KMS-11 (cell line): Measurements from ENCODE around the gene CPA3.

Experiments
- H2AFZ ChIP-seq: fragments of 200-600 bp; sonication (generic); 2 replicates; pipeline ENCODE4 v1.6.1; 2016; ENCODE audit warnings: antibody characterized with exemption, mixed run types, low read depth
- H3K27ac ChIP-seq: fragments of 200-600 bp; sonication (generic); 2 replicates; pipeline ENCODE4 v1.6.1; 2016; ENCODE audit warnings: mild to moderate bottlenecking, mixed run types
- H3K27me3 ChIP-seq: fragments of 200-600 bp; sonication (generic); 2 replicates; pipeline ENCODE4 v1.6.1; 2017; ENCODE audit warnings: mild to moderate bottlenecking, low read depth, mixed run types, moderate library complexity; ENCODE audit not compliant: insufficient read depth
- H3K36me3 ChIP-seq: fragments of 200-600 bp; sonication (generic); 2 replicates; pipeline ENCODE4 v1.6.1; 2017; ENCODE audit warnings: mild to moderate bottlenecking, mixed run types; ENCODE audit not compliant: insufficient read depth
- H3K4me1 ChIP-seq: fragments of 200-600 bp; sonication (generic); 2 replicates; pipeline ENCODE4 v1.6.1; 2016; ENCODE audit warnings: mild to moderate bottlenecking, low read depth, mixed run types; ENCODE audit not compliant: poor library complexity, severe bottlenecking
- H3K4me2 ChIP-seq: fragments of 200-600 bp; sonication (generic); 2 replicates; pipeline ENCODE4 v1.7.0; 2016; ENCODE audit warnings: mild to moderate bottlenecking, mixed run types
- H3K4me3 ChIP-seq: fragments of 200-600 bp; sonication (generic); IDR thresholded peaks from 2 replicates; pipeline ENCODE4 v1.6.1; 2017; ENCODE audit warnings: low read depth, low read length, mixed read lengths; ENCODE audit not compliant: insufficient read depth
- H3K79me2 ChIP-seq: fragments of 200-600 bp; sonication (generic); 2 replicates; pipeline ENCODE4 v1.6.1; 2016; ENCODE audit warnings: low read depth, mixed run types; ENCODE audit not compliant: insufficient read depth
- H3K9ac ChIP-seq: fragments of 200-600 bp; sonication (generic); 2 replicates; pipeline ENCODE4 v1.6.1; 2016; ENCODE audit warnings: mild to moderate bottlenecking, mixed run types
- H4K20me1 ChIP-seq: fragments of 200-600 bp; sonication (generic); 2 replicates; pipeline ENCODE4 v1.6.1; 2016; ENCODE audit warnings: mild to moderate bottlenecking, mixed run types; ENCODE audit not compliant: insufficient read depth
- CTCF ChIP-seq: fragments of 200-600 bp; sonication (generic); conservative IDR thresholded peaks from 2 replicates; pipeline ENCODE4 v1.6.1; 2017; ENCODE audit warnings: low read depth, mild to moderate bottlenecking, antibody characterized with exemption, low read length, moderate library complexity, mixed read lengths

CPA3 gene

GRCh38 chr3:148865049-148865448 is at the start of gene CPA3:
Gene CPA3, plus strand, starts transcription at chr3:148865296. Its CDS starts 12 bp downstream, at chr3:148865308.
- H3K4me3 ChIP-seq = no peak within 1 kb of the TSS
- H3K4me2 ChIP-seq = no peak within 1 kb of the TSS
- no peaks in the 10 kb centered on the region for H3K79me2 ChIP-seq
- no peak for TF ChIP-seq CTCF
- no peaks in the 10 kb centered on the region for H3K36me3 ChIP-seq
- H4K20me1 ChIP-seq = no peaks in the 10 kb centered on the region
- H3K27ac ChIP-seq = no peak within 1 kb of the TSS
- H3K9ac ChIP-seq = no peak within 1 kb of the TSS
- no peaks in the 10 kb centered on the region for H3K4me1 ChIP-seq
- no peaks in the 10 kb centered on the region for H3K27me3 ChIP-seq
- no peak within 1 kb of the TSS for H2AFZ ChIP-seq

- Histone ChIP-seq H3K9ac (no peak overlapping the region), H3K27me3 (no peaks in the 10 kb centered on the region), H3K4me1 (no peaks in the 10 kb centered on the region), H3K4me3 (no peak overlapping the region), H3K79me2 (no peaks in the 10 kb centered on the region), H4K20me1 (no peaks in the 10 kb centered on the region), H2AFZ (no peak overlapping the region), H3K27ac (no peak overlapping the region), H3K4me2 (no peak overlapping the region), H3K36me3 (no peaks in the 10 kb centered on the region)
- no peak for TF ChIP-seq CTCF
These were observed 49.6 kb upstream of the CPA3 start for GRCh38 chr3:148815316-148816110.

- Histone ChIP-seq H3K9ac (no peak overlapping the region), H3K36me3 (no peaks in the 10 kb centered on the region), H3K79me2 (no peaks in the 10 kb centered on the region), H3K4me2 (no peak overlapping the region), H3K4me3 (no peak overlapping the region), H3K27ac (no peak overlapping the region), H2AFZ (no peak overlapping the region), H3K27me3 (no peaks in the 10 kb centered on the region), H4K20me1 (no peaks in the 10 kb centered on the region), H3K4me1 (no peaks in the 10 kb centered on the region)
- no peak for TF ChIP-seq CTCF
These were observed 48.7 kb upstream of the CPA3 start for GRCh38 chr3:148816427-148816826.

GRCh38 chr3:148816981-148817525 is 48.0 kb upstream of the CPA3 start:
- Histone ChIP-seq H3K27ac (no peak overlapping the region), H4K20me1 (no peaks in the 10 kb centered on the region), H3K4me2 (no peak overlapping the region), H3K4me3 (no peak overlapping the region), H3K9ac (no peak overlapping the region), H3K4me1 (no peaks in the 10 kb centered on the region), H2AFZ (no peak overlapping the region), H3K79me2 (no peaks in the 10 kb centered on the region), H3K36me3 (no peaks in the 10 kb centered on the region), H3K27me3 (no peaks in the 10 kb centered on the region)
- TF ChIP-seq CTCF = no peak
